HG02840 (cell line): Measurements from ENCODE around the gene DSCAML1.

Experiments used
- ATAC-seq: cut with Tn5 transposase; IDR thresholded peaks from one replicate; pipeline ENCODE4 v1.9.1; 2021; ENCODE audit warnings: mild to moderate bottlenecking, moderate library complexity, moderate number of reproducible peaks; ENCODE audit not compliant: unreplicated experiment, low FRiP score

The DSCAML1 gene

GRCh38 chr11:117704395-117705100, 92.5 kb downstream of the DSCAML1 start:
- ATAC-seq = no peak

- ATAC-seq = no peak
Measured at GRCh38 chr11:117702946-117703598, 93.9 kb downstream of the DSCAML1 start.

- no peak for ATAC-seq
Measured at GRCh38 chr11:117701781-117702180, 95.2 kb downstream of the DSCAML1 start.

- no peak for ATAC-seq
Measured at GRCh38 chr11:117700551-117700950, 96.5 kb downstream of the DSCAML1 start.

- ATAC-seq = no peak
Measured at GRCh38 chr11:117697319-117697718, 99.7 kb downstream of the DSCAML1 start.

GRCh38 chr11:117696540-117696939, 100.5 kb downstream of the DSCAML1 start:
- no peak for ATAC-seq

GRCh38 chr11:117693344-117693743, 103.7 kb downstream of the DSCAML1 start:
- ATAC-seq = no peak

GRCh38 chr11:117691516-117691915, 105.5 kb downstream of the DSCAML1 start:
- ATAC-seq = no peak

GRCh38 chr11:117691218-117691514, 105.8 kb downstream of the DSCAML1 start:
- no peak for ATAC-seq

GRCh38 chr11:117690484-117691217, 106.4 kb downstream of the DSCAML1 start:
- no peak for ATAC-seq

GRCh38 chr11:117688255-117688797, 108.7 kb downstream of the DSCAML1 start:
- ATAC-seq = no peak

GRCh38 chr11:117687776-117688175, 109.2 kb downstream of the DSCAML1 start:
- ATAC-seq = no peak

GRCh38 chr11:117686711-117687110, 110.3 kb downstream of the DSCAML1 start:
- no peak for ATAC-seq

- no peak for ATAC-seq
Measured at GRCh38 chr11:117685566-117685965, 111.5 kb downstream of the DSCAML1 start.

GRCh38 chr11:117684731-117685130, 112.3 kb downstream of the DSCAML1 start:
- ATAC-seq = no peak

- ATAC-seq = no peak
Measured at GRCh38 chr11:117684111-117684510, 112.9 kb downstream of the DSCAML1 start.

- no peak for ATAC-seq
Measured at GRCh38 chr11:117681438-117681837, 115.6 kb downstream of the DSCAML1 start.

- no peak for ATAC-seq
Measured at GRCh38 chr11:117679461-117679860, 117.6 kb downstream of the DSCAML1 start.

GRCh38 chr11:117678658-117679406, 118.2 kb downstream of the DSCAML1 start:
- ATAC-seq = no peak

GRCh38 chr11:117677729-117678310, 119.2 kb downstream of the DSCAML1 start:
- ATAC-seq = no peak
